HCT116 (cell line): ENCODE measurements around the gene CD244.

Experiments used
- POLR2AphosphoS5 ChIP-seq: IDR thresholded peaks from 2 replicates; pipeline ENCODE4 v1.6.1; 2011; ENCODE audit warnings: mild to moderate bottlenecking, low read depth, low read length, moderate library complexity
- RAD21 ChIP-seq: IDR thresholded peaks from 2 replicates; pipeline ENCODE4 v1.6.1; 2012; ENCODE audit warnings: low read depth, mild to moderate bottlenecking
- SIN3A ChIP-seq: IDR thresholded peaks from 2 replicates; pipeline ENCODE4 v1.6.1; 2012; ENCODE audit warnings: low read depth
- YY1 ChIP-seq: IDR thresholded peaks from 2 replicates; pipeline ENCODE4 v1.6.1; 2011; ENCODE audit warnings: low read length, low read depth, moderate library complexity, mild to moderate bottlenecking; ENCODE audit not compliant: insufficient replicate concordance; ENCODE audit errors: extremely low read depth
- ZNF274 ChIP-seq: fragments of 200-500 bp; sonication (Bioruptor generic); IDR thresholded peaks from 2 replicates; pipeline ENCODE4 v1.6.1; 2014; ENCODE audit warnings: mild to moderate bottlenecking, low read depth, low read length, inconsistent platforms
- TF ChIP-seq, protein P1 (sequence below), 3 experiments: fragments of 200-600 bp in 1 of 3; sonication (generic) in 1 of 3; IDR thresholded peaks in 2 of 3; conservative IDR thresholded peaks in 1 of 3; 2 replicates each; pipeline ENCODE4 v1.5.1; 2012 to 2017; ENCODE audit warnings: low read depth in 2 of 3, low read length in 2 of 3, antibody characterized with exemption in 1 of 3, borderline replicate concordance in 1 of 3, control low read depth in 1 of 3, mild to moderate bottlenecking in 1 of 3, mixed read lengths in 1 of 3, mixed run types in 1 of 3, moderate library complexity in 1 of 3; ENCODE audit not compliant: insufficient read depth in 1 of 3

- TF ChIP-seq, protein P1, sequence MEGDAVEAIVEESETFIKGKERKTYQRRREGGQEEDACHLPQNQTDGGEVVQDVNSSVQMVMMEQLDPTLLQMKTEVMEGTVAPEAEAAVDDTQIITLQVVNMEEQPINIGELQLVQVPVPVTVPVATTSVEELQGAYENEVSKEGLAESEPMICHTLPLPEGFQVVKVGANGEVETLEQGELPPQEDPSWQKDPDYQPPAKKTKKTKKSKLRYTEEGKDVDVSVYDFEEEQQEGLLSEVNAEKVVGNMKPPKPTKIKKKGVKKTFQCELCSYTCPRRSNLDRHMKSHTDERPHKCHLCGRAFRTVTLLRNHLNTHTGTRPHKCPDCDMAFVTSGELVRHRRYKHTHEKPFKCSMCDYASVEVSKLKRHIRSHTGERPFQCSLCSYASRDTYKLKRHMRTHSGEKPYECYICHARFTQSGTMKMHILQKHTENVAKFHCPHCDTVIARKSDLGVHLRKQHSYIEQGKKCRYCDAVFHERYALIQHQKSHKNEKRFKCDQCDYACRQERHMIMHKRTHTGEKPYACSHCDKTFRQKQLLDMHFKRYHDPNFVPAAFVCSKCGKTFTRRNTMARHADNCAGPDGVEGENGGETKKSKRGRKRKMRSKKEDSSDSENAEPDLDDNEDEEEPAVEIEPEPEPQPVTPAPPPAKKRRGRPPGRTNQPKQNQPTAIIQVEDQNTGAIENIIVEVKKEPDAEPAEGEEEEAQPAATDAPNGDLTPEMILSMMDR (IDR thresholded peaks at IDR 0.05 in 2 of 3, conservative IDR thresholded peaks at IDR 0.05 in 1 of 3; ENCODE audit: borderline replicate concordance in 1 of 3, insufficient read depth in 1 of 3, low read depth in 2 of 3, low read length in 2 of 3): no peak
- TF ChIP-seq SIN3A: no peak
- TF ChIP-seq RAD21: no peak
- no peak for TF ChIP-seq YY1
- no peak for TF ChIP-seq ZNF274
- TF ChIP-seq POLR2AphosphoS5: no peak
Measured at GRCh38 chr1:160823296-160823695, 39.4 kb downstream of the CD244 start.
